Measurements from ENCODE around the gene ZFP36.
"Not testable (repeated sequence)": the region's sequence is repeated elsewhere in the genome, so short reads cannot be mapped to it uniquely, and the experiment has no call there.

Gene ZFP36, protein sequence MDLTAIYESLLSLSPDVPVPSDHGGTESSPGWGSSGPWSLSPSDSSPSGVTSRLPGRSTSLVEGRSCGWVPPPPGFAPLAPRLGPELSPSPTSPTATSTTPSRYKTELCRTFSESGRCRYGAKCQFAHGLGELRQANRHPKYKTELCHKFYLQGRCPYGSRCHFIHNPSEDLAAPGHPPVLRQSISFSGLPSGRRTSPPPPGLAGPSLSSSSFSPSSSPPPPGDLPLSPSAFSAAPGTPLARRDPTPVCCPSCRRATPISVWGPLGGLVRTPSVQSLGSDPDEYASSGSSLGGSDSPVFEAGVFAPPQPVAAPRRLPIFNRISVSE

DNA sequence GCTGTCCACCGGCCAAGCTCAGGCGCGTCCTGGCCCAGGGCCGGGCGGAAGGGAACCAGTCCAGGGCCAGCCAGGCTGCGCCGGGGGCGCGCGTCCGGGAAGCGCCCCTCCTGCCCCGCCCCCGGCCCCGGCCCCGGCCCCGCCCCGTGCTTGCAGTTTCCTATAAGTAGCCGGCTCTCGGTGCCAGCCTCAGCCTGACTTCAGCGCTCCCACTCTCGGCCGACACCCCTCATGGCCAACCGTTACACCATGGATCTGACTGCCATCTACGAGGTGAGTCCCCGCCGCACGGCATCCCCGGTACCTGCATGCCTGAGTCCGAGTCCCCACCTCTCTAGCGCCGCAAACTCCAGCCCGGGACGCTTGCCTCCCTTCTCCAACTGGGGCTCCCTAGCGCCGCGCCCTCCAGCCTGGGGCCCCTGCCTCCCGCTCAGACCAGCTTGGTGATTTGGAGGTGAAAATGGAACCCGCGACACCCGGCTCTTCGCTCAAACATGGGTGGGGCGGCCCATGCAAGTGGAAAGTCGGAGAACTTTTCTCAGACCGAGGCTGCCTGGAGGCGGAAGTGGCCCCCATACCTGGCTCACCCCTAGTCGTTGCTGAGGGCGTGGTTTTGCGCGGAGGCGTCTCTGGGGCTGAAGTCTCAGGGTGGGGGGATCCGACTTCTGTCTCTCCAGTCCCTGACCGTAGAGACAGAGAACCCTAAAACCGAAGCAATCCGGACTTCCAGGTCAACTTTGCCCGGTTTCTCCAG, at the start of gene ZFP36:
TSS of gene ZFP36 (plus strand) at position 192 of the 754 bp plus-strand sequence. CDS start at position 250, 58 bp downstream.
- peak; percentile 67 for DNase-seq

DNA sequence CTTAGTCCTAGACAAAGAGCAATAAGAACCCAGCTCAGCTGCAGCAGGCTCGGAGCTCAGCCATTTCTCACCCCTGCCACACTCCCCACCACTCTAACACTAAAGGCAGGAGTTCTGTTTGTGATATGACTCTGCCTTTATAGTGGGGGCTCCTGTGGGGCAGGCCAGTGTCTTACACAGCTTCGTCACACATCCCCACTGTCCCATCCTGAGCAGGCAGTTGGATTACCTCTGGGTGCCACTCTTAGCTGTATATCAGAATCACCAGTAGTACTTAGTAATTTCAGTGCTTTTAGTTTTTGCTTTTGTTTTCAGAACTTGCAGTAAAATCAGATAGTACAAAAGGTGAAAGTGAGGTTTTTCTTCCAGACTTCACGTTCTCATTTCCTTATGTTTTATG, 47.6 kb upstream of the ZFP36 start:
- DNase-seq: no peak

DNA sequence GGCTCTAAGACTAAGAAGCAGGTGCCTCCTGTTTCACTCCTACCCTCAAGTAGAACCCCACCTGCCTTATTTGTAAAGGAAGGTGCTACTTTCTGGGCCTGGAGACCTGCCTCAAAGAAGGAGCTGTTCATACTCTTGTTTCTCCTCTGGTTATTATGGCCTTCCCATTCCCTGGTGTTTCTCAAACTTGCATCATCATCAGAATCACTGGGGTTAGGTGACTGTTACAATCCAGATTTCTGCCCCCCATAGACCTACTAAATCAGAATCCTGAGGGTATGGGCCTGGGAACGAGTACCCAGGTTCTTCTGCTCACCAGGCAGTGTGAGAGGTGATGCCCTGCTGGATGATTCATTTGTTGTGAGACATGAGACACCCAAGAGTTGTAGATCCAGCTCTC, 46.0 kb upstream of the ZFP36 start:
- no peak for DNase-seq

DNA sequence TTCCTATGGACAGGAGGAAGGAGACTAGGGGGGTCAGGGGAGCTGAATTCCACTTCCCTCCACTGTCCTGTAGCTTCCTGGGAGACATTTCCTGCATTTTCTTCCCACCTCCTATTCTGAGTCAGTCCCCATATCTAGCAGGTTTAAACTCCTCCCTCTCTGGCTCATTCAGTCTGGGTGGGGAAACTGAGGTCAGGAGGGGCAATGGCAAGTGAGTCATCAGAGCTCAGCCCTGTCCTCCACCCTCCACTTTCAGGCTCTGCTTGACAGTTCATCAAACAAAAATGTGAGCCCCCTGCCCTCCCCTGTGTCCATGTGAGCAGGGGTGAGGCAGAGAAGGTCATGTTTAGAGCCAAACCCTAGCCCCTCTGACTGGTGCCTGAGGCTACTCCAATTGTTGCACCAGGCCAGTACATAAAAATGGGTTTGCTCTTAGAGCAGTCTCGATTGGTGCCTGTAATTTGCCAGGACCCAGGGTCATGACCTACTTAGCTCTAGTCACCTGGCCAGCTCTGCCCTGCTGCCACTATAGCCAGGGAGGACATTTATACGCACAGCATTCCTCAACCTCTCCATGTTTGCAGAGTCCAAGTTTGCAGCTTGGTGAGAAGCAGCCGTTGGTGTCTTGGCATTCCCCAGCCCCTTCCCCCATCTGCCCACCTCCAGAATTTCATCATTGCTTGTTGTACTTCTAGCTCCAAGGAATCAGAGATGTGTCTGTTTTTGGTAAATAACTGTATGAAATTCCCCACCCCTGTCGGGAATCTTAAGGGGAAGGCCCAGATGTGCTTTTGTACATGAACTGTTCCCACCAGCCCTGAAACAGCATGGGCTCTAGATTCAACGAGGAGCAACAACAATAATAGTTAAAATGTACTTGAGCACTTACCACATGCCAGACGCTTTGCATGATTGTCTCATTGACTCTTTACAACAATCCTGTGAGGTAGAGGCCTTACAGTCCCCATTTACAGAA, 43.7 kb upstream of the ZFP36 start:
- DNase-seq: no peak

DNA sequence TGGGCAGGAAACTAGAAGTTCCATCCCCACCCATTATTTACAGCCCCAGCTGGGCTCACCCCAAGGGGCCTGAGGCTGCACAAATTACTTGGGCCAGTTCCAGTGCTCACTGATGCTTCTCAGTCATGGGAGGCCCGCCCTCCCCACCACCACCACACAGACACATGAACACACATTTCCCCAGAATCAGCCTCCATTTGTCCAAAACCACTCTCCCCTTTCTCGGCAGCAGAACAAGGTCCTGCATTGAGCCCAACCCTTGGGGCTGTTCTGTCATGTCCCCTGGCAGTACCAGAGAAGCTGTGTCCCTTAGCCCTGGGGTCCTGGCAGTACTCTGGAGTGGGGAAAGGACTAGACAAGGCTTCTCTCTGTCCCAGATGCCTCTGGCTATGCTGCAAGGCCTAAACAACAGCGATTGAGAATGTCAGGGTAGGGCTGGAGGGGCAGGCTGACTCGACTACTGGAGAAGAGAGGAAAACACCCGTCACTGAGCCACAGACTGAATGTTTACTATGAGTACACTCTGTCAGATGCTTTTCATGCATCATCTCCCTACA, 42.7 kb upstream of the ZFP36 start:
- no peak for DNase-seq

DNA sequence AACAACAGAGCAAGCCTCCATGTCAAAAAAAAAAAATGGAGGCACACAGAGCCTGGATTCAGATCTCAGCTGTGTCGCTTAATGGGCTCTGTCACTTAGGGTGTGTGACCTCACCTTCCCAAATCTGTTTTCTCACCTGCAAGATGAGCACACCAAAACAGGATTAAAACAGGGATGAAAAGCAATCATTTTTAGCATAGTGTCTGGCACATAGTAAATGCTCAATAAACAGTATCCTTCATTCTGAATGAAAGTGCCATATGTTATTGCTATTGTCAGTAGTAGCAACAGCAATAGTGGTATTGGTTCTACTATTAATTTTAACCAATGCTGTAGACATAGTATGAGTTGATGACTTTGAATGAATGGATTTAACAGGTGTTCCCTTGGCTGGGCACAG, 41.1 kb upstream of the ZFP36 start:
- no peak for DNase-seq

DNA sequence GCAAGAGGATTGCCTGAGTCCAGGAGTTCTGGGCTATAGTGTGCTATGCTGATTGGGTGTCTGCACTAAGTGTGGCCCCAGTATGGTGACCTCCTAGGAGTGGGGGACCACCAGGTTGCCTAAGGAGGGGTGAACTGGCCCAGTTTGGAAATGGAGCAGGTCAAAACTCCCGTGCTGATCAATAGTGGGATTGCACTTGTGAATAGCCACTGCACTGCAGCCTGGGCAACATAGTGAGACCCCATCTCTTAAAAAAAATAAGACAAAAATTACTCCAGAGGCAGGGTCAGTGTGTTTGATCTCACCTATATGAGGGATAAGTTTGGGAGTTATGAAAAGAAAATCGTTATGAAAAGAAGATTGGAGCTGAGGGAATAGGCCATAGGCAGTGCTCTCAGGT, 37.4 kb upstream of the ZFP36 start:
- DNase-seq: no peak

DNA sequence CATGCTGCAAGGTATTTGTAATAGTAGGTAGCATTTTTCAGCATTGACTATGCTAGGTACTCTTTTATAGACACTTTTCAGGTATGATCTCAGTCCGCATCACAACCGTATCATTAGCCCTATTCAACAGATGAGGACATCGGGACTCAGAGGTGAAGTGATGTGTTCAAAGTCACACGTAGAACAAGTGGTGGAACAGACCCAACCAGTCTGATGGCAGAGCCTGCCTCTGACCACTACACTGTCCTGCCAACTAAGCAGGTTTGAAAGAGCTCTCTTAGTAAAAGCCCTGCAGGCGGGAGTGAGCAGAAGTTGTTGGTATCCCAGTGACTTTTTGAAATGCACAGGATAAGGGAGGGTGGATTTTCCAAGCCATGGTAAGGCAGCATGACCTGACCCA, 35.9 kb upstream of the ZFP36 start:
- DNase-seq: no peak

DNA sequence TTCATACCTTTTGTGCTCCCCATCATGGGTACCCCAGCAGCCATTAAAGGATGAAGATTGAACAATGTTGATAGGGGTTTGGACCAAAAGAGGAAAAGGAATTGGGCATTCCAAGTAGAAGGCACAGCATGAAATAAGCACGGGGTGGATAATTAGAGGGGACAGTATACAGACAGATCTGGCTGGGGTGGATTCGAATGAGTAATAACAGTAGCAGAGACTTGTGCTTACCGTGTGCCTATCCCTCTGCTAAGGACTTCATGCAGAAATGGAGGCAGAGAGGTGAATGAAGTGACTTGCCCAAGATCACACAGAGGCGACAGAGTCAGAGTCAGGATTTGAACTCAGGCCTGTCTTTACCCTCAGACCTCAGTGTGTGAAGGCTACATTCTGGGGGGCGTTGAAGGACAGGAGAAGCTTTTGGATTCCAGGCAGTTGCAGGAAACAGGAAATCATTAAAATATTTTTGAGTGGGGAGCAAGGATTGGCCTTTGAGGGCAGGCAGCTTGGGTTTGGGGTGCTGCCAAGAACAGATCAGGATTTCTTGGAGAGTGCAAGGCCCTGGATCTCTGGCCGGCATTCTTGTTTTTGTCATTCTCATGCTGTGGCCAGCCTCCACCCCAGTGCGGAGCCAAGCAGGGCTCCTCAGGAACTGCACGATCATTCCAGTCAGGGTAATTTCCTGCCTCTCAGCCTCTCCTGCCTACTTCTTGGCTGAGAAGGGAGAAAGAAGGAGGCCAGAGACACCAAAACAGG, 34.4 kb upstream of the ZFP36 start:
- DNase-seq: no peak

DNA sequence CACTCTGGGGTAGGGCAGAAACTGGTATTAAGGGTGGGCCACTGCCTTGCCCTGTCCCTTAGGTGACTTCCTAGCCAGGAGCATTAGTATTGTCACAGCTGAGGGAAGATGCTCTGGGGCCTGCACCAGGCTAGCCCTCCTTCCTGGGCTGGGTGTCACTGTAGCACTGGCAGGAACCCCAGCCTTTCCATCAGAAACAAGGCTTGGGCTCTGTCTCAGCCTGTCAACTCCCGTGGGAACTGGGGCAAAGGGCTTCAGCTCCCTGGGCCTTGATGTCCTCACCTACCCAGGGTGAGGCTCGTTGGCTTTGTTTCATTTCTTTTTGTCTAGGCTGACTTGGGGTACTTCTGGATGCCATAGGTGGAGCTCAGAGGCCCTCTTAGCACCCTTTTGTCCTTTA, 33.7 kb upstream of the ZFP36 start:
- no peak for DNase-seq

DNA sequence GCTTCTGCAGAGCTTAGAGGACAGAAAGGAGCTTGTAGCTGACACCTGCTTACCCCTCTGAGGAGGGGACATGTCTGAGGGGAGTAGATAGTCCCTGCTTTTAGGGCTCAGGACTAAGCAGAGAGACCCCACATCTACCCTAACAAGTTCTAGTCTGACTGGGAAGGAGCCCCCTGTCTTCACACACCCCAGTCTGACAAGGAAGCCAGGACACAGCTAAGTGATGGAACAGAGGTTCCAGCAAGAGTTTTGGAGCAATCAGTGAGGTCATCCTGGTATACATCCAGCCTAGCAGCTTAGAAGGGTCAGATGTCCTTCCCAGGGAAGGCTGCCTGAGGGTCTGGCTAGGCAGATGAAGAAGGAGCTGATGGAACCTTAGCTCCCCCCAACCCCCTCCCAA, 30.7 kb upstream of the ZFP36 start:
- no peak for DNase-seq

DNA sequence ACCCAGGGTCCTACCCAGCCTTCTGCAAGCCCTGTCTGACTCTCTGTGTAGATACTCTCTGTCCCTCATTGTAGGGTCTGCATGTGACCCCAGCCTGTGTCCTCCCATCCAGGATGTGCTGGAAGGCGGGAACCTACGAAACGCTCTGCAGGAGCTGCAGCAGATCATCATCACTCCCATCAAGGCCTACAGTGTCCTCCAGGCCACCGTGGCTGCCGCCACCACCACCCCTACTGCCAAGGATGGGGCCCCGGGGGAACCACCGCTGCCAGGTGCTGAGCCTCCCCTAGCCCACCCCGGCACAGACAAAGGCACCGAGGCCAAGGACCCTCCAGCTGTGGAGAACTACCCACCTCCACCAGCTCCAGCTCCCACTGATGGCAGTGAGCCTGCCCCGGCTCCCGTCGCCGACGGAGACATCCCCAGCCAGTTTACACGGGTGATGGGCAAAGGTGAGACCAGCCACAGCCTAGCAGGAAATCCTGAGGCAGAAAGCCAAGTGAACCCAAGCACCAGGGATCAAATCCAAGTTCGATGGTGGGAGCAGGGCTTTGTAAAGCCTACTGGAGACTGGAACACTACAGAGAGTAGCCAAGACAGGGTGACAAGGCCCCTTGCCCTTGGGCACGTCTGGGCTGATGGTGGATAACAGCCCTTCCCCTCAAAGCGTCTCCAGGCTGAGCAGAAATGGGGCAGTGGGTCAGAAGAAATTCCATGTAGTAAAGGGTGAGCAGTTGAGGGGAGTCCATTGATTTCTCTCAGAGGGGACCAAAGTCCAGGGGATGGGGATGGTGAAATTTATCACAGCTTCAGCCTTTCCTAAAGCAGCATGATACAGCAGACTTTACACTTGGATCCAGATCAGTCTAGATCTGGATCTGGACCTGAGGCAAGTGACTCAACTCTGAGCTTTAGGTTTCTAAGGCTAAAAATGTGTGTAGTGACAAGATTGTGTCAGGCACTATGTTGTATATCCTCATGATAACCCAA, 29.0 kb upstream of the ZFP36 start:
- DNase-seq: no peak

DNA sequence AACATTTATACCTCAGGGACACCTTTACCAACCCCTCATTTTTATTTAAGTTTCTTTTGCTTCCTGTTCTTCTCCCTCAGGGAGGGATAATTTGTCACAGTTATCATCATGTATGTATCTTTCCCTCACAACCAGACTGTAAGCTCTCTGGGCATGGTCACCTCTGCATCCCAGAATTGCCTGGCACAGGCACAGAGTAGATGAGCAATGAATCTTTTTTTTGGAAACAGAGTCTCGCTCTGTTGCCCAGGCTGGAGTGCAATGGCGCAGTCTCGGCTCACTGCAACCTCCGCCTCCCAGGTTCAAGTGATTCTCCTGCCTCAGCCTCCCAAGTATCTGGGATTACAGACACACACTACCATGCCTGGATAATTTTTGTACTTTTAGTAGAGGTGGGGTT, 27.3 kb upstream of the ZFP36 start:
- DNase-seq: not testable (repeated sequence)

DNA sequence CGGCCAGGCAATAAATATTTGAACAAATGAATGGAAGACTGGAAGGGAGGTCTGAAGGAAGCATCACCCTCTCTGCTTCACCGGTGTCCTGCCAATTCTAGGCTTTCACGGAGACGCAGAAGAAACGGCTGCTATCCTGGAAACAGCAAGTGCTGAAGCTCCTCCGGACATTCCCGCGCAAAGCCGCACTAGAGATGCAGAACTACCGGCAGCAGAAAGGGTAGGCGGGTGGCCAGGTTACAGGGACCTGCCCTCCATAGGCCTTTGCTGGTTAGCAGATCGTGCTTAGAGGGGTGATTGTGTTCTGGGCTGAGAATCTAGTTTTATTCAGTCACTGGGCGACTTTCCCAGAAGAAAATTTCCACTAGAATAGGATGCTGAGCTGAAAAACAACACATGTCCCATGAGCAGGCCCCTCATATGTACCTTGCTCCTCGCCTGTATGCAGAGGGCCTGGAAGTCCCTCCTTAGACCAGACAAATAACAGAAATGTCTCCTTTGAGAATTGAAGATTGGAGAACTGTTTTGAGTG, 26.7 kb upstream of the ZFP36 start:
- no peak for DNase-seq

DNA sequence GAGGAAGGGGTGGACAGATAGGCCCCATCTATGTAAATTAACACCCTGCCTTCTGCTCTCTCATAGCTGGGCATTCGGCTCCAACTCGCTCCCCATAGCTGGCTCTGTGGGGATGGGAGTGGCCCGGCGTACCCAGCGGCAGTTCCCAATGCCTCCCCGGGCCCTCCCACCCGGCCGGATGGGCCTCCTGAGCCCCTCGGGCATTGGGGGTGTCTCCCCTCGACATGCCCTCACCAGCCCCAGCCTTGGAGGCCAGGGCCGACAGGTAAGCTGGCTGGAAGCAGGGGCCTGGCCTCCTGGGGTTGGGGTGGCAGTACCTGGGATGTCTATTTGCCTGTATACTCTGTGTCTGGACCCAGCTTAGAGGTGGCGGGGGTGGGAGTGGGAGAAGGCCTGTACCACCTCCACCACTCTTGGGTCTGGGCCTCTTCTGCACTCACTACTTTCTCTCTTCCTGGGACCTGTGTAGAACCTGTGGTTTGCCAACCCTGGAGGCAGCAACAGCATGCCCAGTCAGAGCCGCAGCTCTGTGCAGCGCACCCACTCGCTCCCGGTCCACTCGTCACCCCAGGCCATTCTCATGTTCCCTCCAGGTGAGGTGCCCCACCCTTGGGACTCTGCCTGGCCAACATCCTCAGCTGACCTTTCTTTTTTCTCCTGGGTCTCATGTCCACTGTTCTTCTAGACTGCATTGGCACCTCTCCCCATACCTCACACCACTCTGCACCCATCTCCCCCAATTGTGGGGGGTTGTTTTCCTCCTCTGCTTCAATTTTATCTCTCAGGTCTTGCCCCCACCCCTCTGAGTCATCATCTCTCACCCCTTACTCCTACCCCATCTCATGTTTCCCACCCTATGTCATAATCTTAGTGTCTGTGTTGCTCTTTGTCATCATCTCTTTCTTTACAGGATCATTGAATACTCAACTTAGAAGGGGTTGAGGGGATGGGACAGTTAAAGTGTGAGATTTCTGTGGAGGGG, 25.8 kb upstream of the ZFP36 start:
- DNase-seq: no peak

DNA sequence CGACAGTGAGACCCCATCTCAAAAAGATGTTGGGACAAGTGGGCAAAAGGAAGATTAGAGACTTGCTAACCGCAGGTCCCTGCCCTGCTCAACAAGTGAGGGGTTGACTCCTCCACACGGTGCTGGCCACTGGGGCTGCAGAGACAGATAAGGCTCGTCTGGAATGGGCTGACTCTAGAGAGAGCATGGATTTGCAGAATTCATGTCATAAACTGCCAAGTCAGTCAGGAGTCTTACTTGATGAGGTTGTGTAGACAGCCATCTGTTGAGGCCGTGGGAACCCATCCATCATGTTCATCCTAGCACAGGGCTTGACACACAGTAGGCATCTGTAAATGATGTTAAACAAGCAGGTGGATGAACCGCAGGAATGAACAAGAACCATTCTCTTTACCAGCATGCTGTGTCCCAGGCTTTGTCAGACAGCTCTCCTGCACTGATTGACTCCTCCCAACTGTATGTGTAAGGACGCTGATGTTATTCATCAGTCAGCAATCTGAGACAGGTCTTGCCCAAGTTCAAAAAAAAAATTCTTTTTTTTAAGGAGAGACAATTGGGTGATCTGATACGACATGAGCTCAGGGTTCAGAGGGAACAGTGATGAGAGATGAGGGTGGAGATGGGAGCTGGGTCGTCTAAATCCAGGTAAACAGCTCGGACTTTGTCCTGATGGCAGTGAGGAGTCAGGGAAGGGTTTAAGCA, 24.6 kb upstream of the ZFP36 start:
- DNase-seq: no peak

DNA sequence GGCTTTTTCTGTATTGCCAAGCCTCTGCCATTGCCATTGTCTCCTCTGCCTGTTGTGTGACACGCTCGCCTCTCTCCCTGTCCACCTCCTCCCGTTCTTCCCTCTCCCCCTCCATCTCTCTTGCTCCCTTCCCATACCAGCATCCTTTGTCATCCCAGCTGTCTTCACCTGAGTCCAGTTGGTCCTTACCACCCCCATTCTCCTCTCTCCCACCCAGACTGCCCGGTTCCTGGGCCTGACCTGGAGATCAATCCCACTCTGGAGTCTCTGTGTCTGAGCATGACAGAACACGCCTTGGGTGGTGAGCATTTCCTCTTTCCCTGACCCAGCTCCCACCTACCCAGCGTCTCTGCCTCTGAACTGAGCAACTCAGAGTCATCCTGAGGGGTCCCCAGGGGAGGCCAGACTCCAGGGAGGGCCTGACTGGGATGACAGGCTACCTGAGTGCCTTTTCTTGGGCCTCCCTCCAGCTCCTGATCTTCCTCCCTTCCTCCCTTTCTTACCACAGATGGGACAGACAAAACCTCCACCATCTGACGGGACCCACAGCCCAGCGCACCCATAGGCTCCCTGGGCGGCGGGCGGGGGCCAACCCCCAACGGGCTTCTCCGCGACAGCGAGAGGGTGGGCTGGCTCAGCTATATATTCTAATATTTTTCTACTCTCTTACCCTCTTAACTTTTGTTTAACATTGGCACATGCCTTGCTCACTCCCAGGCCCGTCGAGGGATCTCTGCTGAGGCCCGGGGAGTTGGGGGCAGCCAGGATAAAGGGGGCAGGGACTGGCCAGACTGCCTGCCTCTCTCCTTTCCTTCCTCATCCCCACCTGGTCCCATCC, 23.4 kb upstream of the ZFP36 start:
- no peak for DNase-seq
